IPS-18c (cell line): Measurements from ENCODE around the gene SRBD1.

Experiments used
- H3K4me3 ChIP-seq: 2 replicates; pipeline ENCODE4 v1.7.0; 2013; ENCODE audit warnings: low read depth, mild to moderate bottlenecking, low read length, moderate library complexity; ENCODE audit not compliant: insufficient read depth
- H3K9me3 ChIP-seq: one replicate; pipeline ENCODE4 v1.6.1; 2013; ENCODE audit warnings: mild to moderate bottlenecking, low read length, moderate library complexity; ENCODE audit not compliant: control insufficient read depth, insufficient read depth

The SRBD1 gene, protein sequence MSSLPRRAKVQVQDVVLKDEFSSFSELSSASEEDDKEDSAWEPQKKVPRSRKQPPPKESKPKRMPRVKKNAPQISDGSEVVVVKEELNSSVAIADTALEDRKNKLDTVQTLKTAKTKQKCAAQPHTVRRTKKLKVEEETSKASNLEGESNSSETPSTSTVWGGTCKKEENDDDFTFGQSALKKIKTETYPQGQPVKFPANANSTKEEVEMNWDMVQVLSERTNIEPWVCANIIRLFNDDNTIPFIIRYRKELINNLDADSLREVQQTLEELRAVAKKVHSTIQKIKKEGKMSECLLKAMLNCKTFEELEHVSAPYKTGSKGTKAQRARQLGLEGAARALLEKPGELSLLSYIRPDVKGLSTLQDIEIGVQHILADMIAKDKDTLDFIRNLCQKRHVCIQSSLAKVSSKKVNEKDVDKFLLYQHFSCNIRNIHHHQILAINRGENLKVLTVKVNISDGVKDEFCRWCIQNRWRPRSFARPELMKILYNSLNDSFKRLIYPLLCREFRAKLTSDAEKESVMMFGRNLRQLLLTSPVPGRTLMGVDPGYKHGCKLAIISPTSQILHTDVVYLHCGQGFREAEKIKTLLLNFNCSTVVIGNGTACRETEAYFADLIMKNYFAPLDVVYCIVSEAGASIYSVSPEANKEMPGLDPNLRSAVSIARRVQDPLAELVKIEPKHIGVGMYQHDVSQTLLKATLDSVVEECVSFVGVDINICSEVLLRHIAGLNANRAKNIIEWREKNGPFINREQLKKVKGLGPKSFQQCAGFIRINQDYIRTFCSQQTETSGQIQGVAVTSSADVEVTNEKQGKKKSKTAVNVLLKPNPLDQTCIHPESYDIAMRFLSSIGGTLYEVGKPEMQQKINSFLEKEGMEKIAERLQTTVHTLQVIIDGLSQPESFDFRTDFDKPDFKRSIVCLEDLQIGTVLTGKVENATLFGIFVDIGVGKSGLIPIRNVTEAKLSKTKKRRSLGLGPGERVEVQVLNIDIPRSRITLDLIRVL

DNA sequence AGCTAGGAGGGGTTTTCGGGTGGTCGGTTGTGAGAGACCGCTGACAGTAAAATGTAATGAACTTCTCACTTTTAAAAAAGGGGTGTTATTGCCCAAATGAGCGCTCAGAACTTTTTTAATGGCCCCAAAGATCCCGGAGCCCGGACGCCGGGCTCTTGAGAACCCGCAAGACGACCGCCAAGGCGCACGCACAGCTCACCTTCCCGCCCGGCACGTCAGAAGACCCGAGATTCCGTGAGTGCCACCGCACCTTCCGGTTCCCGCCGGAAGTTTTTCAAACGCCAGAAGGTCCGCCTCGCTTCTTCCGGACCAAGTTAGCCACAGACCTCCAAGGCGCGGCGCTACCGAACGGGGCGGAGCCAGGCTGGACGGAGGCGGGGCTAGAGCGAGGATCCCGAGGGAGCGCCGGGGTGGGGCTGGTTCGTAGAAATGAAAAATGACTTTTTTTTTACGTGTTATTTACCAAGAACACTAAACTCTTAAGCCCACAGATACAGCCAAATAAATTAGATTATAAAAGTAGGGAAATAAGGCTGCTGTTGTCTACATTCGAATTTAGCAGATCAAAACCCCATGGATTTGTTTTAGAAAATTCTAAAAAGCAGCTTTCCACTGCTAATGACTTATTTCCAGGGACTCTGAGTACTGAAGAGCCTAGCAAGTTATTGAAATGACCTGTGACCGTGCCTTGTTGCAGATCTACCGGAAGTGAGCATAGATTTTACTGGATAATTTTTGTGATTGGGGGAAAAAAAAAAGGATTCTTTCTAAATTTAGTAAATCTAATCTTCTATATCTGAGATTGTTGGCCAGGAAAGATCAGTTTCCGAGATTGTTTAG lies at the start of gene SRBD1:
Gene SRBD1 (minus strand): TSS at position 248 of the 840 bp plus-strand sequence. CDS start 5,826 bp downstream, outside the sequence.
- Histone ChIP-seq H3K9me3 (no peaks in the 10 kb centered on the region), H3K4me3 (peak within 1 kb of the TSS; percentile 71)

GRCh38 chr2:45654250-45654649 lies 43.2 kb upstream of the SRBD1 start:
- H3K9me3 ChIP-seq: no peaks in the 10 kb centered on the region
- no peak overlapping the region for H3K4me3 ChIP-seq

DNA sequence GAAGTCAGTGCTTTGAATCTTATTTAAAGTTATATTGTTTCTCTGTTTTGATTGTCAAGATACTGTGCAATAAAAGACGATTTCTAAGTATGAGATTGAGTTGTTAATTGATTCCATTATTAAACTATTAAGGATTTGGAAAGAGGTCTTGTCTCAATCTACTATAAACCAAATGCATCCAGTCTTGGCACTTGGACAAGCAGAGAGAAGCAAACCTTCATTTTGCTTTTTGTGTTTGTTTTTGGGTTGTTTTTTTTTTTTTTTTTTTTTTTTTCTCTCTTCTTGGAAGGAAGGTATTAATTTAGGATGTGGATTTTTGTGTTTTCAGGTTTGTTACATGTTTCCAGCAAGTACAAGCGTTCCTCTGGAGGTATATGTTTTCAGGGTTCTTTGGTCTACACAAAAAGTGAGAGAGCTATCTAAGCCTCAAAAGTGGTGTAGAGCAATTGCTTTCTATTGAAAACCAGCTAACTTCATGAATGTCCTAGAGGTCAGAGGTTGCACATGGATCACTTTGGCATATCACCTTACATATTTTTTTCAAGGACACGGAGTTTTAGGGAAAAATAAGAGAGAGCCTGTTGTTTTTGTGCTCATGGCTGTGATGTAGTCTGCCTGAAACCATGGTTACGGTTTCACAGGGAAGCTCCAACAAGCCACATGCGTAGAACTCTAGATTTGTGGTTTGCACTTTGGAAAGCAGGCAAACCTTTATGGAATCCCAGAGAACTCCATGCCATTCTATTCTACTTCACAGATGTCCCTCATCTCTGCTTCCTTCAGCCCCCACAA lies 42.3 kb upstream of the SRBD1 start:
- Histone ChIP-seq H3K9me3 (no peaks in the 10 kb centered on the region), H3K4me3 (no peak overlapping the region)

DNA sequence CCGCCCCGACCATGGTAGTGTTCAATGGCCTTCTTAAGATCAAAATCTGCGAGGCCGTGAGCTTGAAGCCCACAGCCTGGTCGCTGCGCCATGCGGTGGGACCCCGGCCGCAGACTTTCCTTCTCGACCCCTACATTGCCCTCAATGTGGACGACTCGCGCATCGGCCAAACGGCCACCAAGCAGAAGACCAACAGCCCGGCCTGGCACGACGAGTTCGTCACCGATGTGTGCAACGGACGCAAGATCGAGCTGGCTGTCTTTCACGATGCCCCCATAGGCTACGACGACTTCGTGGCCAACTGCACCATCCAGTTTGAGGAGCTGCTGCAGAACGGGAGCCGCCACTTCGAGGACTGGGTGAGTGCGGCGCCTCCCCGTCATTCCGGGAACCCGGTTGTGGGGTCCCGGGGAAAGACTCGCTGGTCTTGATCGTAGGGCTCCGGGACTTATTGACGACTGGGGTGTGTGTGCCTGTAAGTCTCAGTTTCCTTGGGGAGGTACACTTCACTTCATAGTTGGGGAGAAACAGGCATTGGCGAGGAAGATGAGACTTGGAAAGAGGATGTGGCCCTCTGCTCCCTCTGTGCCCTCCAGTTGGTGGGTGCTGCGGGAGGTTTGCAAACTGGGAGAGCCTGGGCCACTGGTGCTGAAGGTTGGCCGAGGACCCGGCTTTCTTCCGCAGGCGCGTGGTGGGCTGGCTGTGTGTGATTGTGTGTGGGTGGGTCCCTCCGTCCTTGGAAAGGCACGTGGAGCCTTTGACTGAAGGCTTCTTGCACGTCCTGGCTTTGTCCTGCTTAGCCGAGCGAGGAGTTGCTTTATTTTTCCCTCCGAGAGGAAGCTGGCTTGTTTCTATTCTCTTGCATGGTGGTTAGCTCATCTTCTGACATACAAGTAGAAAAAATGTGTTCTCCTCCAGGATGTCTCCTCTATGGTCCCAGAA lies 41.3 kb upstream of the SRBD1 start:
- no peaks in the 10 kb centered on the region for H3K9me3 ChIP-seq
- H3K4me3 ChIP-seq: peak overlapping the region; percentile 75

GRCh38 chr2:45651415-45652089 lies 40.5 kb upstream of the SRBD1 start, which contains the start of gene PRKCE:
Gene PRKCE (plus strand): TSS chr2:45651675.
- peak within 1 kb of the TSS; percentile 75 for H3K4me3 ChIP-seq
- H3K9me3 ChIP-seq: no peaks in the 10 kb centered on the region

DNA sequence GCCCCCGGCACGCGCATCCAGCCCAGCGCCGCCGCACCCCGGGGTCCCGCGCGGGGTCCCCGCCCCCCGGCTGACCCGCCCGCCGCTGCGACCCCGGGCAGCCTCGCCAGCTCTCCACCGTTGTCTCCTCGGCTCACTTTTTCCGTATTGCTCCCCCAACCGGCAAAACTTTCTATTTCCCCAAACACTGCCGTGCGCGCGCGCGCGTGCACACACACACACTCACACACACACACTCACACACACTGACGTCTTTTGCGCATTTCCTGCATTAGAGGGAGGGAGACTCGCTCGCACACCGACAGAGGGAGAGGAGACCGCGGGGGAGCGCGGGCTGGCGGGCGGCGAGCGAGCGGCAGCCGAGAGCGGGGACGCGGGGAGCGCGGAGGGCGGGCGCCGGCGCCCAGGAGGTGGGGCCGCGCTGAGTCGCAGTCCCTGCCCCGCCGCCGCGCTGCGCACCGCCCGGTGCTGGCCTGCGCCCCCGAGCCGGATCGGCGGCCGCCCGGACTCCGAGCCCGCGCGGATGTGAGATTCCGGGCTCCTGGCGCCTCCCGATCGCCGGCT lies 39.9 kb upstream of the SRBD1 start:
- peak overlapping the region; percentile 75 for H3K4me3 ChIP-seq
- peaks cover under 1% of the 10 kb centered on the region for H3K9me3 ChIP-seq

- H3K4me3 ChIP-seq: peak overlapping the region; percentile 75
- peaks cover 2% of the 10 kb centered on the region for H3K9me3 ChIP-seq
Measured at GRCh38 chr2:45649858-45650811, 39.1 kb upstream of the SRBD1 start.

DNA sequence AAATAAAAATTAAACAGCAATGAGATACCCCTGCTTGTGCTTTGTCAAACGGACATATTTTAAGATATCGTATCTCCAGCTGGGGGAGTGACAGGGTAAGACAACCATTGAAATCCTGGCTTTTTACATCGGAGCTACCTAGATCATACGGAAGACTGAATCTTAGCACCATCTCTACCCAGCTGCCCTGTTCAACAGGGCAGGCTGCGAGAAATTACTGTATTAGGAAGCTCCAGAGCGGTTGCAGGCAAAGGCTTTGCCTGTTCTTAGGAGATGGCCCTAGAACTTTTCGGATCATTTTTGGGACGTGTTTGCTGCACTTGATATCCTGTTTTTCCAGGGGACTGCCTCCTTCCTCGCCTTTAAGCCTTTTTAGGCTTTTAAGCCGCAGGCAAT lies 38.4 kb upstream of the SRBD1 start:
- Histone ChIP-seq H3K4me3 (peak overlapping the region; percentile 75; the same call in 1 of the 2 replicates), H3K9me3 (peaks cover 2% of the 10 kb centered on the region)

DNA sequence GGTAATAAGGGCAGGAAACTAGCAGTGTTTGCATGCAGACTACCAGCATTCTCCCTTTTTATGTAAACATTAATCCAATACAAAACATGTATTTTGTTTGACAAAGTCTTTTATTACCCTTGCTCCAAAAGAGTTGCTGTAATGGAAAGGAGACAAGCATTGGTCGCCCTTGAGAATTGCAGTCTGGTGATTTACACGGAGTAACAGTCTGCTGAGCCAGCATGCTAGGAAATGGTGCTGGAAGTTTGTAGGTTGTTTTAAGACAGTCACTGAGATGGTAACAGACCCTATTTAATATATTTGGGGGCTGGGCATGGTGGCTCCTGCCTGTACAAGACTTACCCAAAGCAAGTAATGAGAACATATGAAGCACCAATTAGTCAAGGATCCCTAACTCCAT lies 37.6 kb upstream of the SRBD1 start:
- Histone ChIP-seq H3K4me3 (no peak overlapping the region), H3K9me3 (peaks cover 2% of the 10 kb centered on the region)

DNA sequence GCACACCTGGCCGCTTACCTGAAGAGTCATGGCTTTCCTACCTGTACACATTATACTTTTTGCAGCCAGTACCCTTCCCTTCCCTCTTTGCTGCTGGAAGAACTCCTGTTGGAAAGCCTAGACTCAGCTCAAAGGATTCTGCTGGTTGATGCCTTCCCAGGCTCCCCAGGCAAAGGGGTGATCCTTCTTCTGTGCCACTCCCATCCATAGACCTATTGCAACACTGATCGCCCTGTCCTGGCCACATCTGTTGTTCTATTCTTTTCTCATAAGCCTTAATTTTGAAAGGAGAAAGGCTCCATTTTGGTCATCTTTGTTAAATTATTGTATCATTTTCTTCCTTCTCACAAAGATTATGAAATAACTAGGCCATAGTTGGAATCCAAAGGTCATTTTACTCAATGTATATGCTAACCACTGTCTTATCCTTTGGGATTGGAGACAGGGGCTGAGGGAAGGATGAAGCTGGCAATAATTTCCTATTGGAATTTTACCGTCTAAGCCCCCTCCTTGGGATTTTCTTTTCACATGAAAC lies 37.0 kb upstream of the SRBD1 start:
- Histone ChIP-seq H3K9me3 (peaks cover 2% of the 10 kb centered on the region), H3K4me3 (no peak overlapping the region)

- Histone ChIP-seq H3K9me3 (peaks cover 2% of the 10 kb centered on the region), H3K4me3 (no peak overlapping the region)
Measured at GRCh38 chr2:45647356-45647755, 36.3 kb upstream of the SRBD1 start.

GRCh38 chr2:45646289-45646688 lies 35.2 kb upstream of the SRBD1 start:
- Histone ChIP-seq H3K4me3 (no peak overlapping the region), H3K9me3 (peaks cover 2% of the 10 kb centered on the region)
